ENCODE results near the gene CIB4. TPM values are rescaled to one million over a fixed set of nuclear protein-coding genes. Genes with fewer than 3 reads are reported as not detected.

Gene CIB4
- total RNA-seq, 4 donors from 2014 or later, result 0.45 to 0.94 TPM; not detected in 2

GRCh38 chr2:26639685-26640243 is 1.4 kb downstream of the CIB4 start:
- TF ChIP-seq POLR2A (IDR thresholded peaks at IDR 0.05) (no peak), CTCF (IDR thresholded peaks at IDR 0.05) (no peak)
- no peaks in the 10 kb centered on the region for H3K27me3 ChIP-seq
- peaks cover 46 to 68% of the 10 kb centered on the region in 2 donors for H3K4me1 ChIP-seq
- H3K36me3 ChIP-seq, result no peaks in the 10 kb centered on the region
- no peak overlapping the region for H3K4me3 ChIP-seq (replicated peaks in 1 of 3)
- H3K27ac ChIP-seq, result peak overlapping the region; percentile 74 to 91 (median 83)
- WGBS, 2 donors, result 56 to 59% methylated on average over 8 of the region's 8 CpGs
- DNase-seq, result peak in 1 of 2 donors; percentile 45
- H3K9me3 ChIP-seq, result no peaks in the 10 kb centered on the region
- intact Hi-C loops (cut with DNase I), result no loop called here

GRCh38 chr2:26637811-26638310 is 3.3 kb downstream of the CIB4 start:
- no peaks in the 10 kb centered on the region for H3K36me3 ChIP-seq
- H3K27me3 ChIP-seq, result no peaks in the 10 kb centered on the region
- peaks cover 58 to 83% of the 10 kb centered on the region in 2 donors for H3K4me1 ChIP-seq
- TF ChIP-seq POLR2A (IDR thresholded peaks at IDR 0.05) (peak in 1 of 2 donors; percentile 33), CTCF (IDR thresholded peaks at IDR 0.05) (no peak)
- H3K9me3 ChIP-seq, result no peaks in the 10 kb centered on the region
- intact Hi-C loops (cut with DNase I), result no loop called here
- DNase-seq, result peak; percentile 50 to 61
- H3K27ac ChIP-seq, result peak overlapping the region; percentile 70 to 91 (median 82)
- no peak overlapping the region for H3K4me3 ChIP-seq (replicated peaks in 1 of 3)
- WGBS, 2 donors, result 39 to 50% methylated on average over 7 to 9 of the region's 9 CpGs

GRCh38 chr2:26636935-26637334 is 4.2 kb downstream of the CIB4 start:
- 78 to 84% methylated on average over 6 of the region's 6 CpGs for WGBS, 2 donors

GRCh38 chr2:26635401-26635800 is 5.8 kb downstream of the CIB4 start:
- no peaks in the 10 kb centered on the region for H3K27me3 ChIP-seq
- no peak overlapping the region for H3K4me3 ChIP-seq (replicated peaks in 1 of 3)
- H3K9me3 ChIP-seq, result no peaks in the 10 kb centered on the region
- no peaks in the 10 kb centered on the region for H3K36me3 ChIP-seq
- 73 to 85% methylated on average over 3 of the region's 3 CpGs for WGBS, 2 donors
- TF ChIP-seq CTCF (IDR thresholded peaks at IDR 0.05) (no peak), POLR2A (IDR thresholded peaks at IDR 0.05) (no peak)
- H3K4me1 ChIP-seq, result peaks cover 45 to 84% of the 10 kb centered on the region in 2 donors
- peak overlapping the region in 2 of 3 donors; percentile 15 to 46 for H3K27ac ChIP-seq
- no peak for DNase-seq
- intact Hi-C loops (cut with DNase I), result no loop called here

More at GRCh38 chr2:26636935-26637334, 4.2 kb downstream of the CIB4 start:
- no peak for DNase-seq
- peaks cover 53 to 83% of the 10 kb centered on the region in 2 donors for H3K4me1 ChIP-seq
- H3K27ac ChIP-seq, result peak overlapping the region; percentile 70 to 91 (median 82)
- no peaks in the 10 kb centered on the region for H3K27me3 ChIP-seq
- TF ChIP-seq POLR2A (IDR thresholded peaks at IDR 0.05), result no peak
- no peak overlapping the region for H3K4me3 ChIP-seq (replicated peaks in 1 of 3)
- no peaks in the 10 kb centered on the region for H3K36me3 ChIP-seq
- intact Hi-C loops (cut with DNase I), result no loop called here
- H3K9me3 ChIP-seq, result no peaks in the 10 kb centered on the region

GRCh38 chr2:26634636-26635230 is 6.4 kb downstream of the CIB4 start:
- Histone ChIP-seq H3K36me3 (no peaks in the 10 kb centered on the region), H3K9me3 (no peaks in the 10 kb centered on the region), H3K27me3 (no peaks in the 10 kb centered on the region), H3K4me1 (peaks cover 38 to 77% of the 10 kb centered on the region in 2 donors), H3K27ac (peak overlapping the region in 2 of 3 donors; percentile 41 to 46), H3K4me3 (replicated peaks in 1 of 3) (no peak overlapping the region)
- no peak for DNase-seq
- intact Hi-C loops (cut with DNase I), result no loop called here
- 95 to 98% methylated on average over 11 of the region's 11 CpGs for WGBS, 2 donors
- TF ChIP-seq POLR2A (IDR thresholded peaks at IDR 0.05), result no peak
- no peak for TF ChIP-seq CTCF (IDR thresholded peaks at IDR 0.05)
